Astrocyte (in vitro differentiated cells and primary cell): ENCODE results near the gene PACC1.

Experiments used
- CTCF ChIP-seq: IDR thresholded peaks from 2 replicates; pipeline ENCODE4 v1.5.1; 2011; ENCODE audit warnings: low read depth, mild to moderate bottlenecking, inconsistent platforms, low read length, moderate library complexity; ENCODE audit not compliant: insufficient read depth
- EZH2 ChIP-seq: IDR thresholded peaks from 2 replicates; pipeline ENCODE4 v1.6.1; 2012; ENCODE audit warnings: mild to moderate bottlenecking, low read length, inconsistent platforms; ENCODE audit not compliant: insufficient read depth

GRCh38 chr1:212355230-212355969, 59.3 kb downstream of the PACC1 start:
- no peak for TF ChIP-seq CTCF
- TF ChIP-seq EZH2: no peak
